GM18951 (cell line): ENCODE measurements around the gene GAL3ST2.
"Not testable (repeated sequence)": the region's sequence is repeated elsewhere in the genome, so short reads cannot be mapped to it uniquely, and the experiment has no call there.

Experiments
- POLR2A ChIP-seq: IDR thresholded peaks from 4 replicates; pipeline ENCODE4 v1.6.1; 2011; ENCODE audit warnings: mild to moderate bottlenecking; ENCODE audit not compliant: insufficient read length, insufficient read depth; ENCODE audit errors: extremely low read depth
- in situ Hi-C: fragments of 300-500 bp; cut with MboI; formaldehyde crosslinking; loops from one replicate; pipeline ENCODE4 v1.12.0; 2022; ENCODE audit warnings: low sequenced_read_pairs, mixed read lengths, inconsistent platforms; ENCODE audit not compliant: unreplicated experiment

Gene GAL3ST2

DNA sequence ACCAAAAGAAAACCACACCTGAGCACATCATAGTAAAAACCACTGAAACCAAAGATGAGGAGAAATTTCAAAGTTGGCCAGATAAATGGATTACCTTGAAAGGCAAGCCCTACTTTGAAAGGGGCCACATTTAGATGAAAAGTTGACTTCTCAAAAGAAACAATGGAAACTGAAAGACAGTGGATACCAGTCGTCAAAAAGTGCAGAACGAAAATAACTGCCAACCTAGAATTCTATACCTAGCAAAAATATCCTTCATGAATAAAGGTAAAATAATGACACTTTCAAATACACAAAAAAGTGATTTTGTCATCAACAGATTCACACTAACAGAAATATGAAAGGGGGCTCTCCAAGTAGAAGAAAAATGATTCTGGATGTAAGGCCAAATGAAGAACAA lies 50.8 kb downstream of the GAL3ST2 start:
- no peak for TF ChIP-seq POLR2A
- in situ Hi-C loops, result no loop called here

DNA sequence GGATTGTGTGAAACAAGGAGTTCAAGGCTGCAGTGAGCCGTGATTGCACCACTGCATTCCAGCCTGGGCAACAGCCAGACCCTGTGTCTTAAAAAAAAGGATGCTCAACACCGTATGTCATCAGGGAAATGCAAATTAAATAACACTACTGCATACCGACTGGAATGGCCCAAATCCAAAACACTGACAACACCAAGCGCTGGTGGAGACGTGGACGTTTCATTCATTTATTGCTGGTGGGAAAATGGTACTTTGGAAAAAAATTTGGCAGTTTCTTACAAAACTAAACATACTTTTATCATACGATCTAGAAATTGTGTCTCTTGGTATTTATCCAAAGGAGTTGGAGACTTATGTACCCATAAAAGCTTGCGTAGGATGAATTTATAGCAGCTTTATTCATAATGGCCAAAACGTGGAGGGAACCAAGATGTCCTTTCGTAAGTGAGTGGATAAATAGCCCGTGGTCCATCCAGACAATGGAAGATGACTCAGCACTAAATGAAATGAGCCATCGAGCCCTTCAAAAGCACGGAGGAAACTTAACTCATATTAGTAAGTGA lies 56.6 kb downstream of the GAL3ST2 start:
- in situ Hi-C loops, result no loop called here
- no peak for TF ChIP-seq POLR2A

DNA sequence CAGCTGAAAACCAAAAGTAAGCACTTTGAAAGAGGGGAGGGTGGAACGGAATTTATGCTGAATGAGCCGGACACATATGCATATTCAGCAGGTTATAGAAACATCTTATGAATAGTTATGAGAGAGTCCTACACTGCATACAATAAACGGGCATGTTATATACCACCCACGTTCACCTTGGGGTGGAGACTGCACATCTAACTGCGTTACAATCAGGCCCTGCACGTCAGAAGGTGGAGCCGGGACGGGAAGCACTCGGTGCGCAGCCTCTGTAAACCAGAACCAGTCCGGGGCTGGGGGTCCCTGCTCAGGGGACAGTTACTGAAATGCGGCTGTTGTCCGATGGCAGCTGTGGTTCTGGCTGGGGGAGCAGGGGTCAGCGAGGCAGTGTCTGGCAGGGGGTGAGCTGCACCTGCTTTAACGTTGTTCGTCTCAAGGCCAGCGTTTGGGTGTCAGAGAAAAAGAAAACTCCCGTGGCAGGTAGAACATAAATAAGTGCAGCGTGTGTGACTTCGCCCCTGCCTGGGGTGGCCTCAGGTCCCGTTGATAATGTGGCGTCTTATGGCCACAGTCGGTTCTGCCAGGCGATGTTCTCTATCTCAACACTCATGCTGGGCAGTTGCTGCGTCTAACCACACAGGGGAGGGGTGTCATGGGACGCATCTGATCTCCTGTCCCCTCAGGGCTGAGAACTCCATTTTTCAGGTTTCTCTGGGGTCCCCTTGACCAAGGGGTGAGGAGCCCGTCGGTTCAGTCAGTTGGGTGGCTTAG lies 57.3 kb downstream of the GAL3ST2 start:
- in situ Hi-C loops, result not testable (repeated sequence)

DNA sequence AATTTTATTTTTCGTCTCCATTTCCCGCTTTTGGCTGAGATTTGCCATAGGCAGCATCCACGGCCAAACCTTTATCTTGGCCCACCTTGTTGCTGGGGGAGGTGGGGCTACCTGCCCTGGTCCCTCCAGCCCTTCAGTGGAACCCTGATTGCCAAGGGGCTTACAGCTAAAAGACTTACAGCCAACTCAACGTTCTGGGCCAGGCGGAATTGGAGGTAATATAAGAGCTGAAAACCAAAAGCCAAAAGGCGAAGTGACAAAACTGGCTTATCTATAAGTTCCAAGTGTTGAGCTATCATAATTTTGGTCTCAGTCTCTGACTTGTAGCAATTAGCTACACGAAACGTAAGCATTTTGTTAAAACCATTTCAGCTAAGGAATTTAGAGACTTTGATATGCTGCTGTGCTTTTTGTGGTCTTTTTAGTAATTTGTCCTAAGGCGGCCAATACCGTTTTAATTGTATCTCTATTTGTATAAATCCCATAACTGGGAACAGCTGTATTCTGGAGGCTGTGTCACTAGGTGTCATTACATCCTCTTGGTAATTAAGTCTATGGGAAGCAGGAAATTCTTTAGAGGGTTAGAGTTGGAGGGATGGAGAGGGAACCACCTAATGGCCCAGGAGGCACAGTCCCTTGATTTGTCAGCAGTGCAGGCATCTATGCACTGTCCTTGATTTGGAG lies 58.0 kb downstream of the GAL3ST2 start:
- in situ Hi-C loops, result no loop called here
- no peak for TF ChIP-seq POLR2A

DNA sequence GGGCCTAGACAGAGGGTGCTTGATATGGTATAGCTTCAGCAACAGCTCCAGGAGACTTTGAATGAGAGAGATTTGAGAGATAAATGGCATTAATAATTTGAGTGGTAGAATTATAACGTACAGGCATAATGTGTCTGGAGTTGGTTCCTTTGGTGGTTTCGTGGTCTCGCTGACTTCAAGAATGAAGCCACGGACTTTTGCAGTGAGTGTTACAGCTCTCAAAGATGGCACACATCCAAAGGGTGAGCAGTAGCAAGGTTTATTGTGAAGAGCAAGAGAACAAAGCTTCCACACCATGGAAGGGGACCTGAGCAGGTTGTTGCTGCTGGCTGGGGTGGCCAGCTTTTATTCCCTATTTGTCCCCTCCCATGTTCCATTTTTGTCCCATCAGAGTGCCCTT lies 59.0 kb downstream of the GAL3ST2 start:
- in situ Hi-C loops, result no loop called here
- TF ChIP-seq POLR2A, result no peak

DNA sequence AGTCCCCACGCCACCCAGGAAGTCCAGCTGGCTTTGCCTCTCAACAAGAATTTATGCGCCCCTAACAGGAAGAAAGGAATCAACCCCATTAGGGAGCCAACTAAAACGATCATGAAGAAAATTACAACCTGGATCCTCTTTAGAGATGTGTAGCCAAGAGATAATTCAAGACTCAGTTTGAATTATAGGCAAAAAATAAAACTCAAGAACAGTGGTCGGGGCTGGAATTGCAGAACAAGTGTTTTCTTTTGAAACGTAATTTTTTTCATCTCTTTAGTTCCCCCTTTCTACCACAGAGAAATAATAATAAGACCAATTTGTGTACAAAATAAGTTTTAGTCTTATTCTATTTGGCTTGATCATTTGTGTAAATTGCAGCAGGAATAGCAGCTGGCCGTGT lies 59.7 kb downstream of the GAL3ST2 start:
- in situ Hi-C loops, result no loop called here
- no peak for TF ChIP-seq POLR2A

DNA sequence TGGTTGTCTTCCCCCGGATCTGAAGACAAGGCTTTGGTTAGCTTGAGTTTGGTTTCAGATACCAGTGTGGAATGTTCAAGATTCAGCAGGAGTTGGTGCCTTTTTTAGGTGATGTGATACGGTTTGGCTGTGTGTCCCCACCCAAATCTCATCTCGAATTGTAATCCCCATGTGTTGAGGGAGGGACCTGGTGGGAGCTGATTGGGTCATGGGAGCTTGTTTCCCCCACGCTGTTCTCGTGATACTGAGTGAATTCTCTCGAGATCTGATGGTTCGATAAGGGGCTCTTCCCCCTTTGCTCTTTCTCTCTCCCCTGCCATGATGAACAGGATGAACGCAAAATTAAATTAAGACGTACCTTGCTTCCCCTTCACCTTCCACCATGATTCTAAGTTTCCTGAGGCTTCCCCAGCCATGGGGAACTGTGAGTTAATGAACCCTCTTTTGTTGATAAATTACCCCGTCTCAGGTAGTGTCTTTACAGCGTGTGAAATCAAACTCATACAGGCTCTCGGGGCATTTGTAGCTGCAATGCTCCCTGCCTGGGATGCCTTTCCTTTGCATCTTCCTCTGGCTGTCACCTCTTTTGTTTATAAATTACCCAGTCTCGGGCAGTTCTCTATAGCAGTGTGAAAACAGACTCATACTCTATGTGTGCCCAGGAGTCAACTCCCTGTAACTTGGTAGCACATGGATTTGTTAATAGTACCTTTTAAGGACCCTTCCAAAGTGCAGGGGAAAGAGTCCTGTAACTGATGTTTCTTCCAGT lies 60.8 kb downstream of the GAL3ST2 start:
- TF ChIP-seq POLR2A, result no peak
- in situ Hi-C loops, result no loop called here

DNA sequence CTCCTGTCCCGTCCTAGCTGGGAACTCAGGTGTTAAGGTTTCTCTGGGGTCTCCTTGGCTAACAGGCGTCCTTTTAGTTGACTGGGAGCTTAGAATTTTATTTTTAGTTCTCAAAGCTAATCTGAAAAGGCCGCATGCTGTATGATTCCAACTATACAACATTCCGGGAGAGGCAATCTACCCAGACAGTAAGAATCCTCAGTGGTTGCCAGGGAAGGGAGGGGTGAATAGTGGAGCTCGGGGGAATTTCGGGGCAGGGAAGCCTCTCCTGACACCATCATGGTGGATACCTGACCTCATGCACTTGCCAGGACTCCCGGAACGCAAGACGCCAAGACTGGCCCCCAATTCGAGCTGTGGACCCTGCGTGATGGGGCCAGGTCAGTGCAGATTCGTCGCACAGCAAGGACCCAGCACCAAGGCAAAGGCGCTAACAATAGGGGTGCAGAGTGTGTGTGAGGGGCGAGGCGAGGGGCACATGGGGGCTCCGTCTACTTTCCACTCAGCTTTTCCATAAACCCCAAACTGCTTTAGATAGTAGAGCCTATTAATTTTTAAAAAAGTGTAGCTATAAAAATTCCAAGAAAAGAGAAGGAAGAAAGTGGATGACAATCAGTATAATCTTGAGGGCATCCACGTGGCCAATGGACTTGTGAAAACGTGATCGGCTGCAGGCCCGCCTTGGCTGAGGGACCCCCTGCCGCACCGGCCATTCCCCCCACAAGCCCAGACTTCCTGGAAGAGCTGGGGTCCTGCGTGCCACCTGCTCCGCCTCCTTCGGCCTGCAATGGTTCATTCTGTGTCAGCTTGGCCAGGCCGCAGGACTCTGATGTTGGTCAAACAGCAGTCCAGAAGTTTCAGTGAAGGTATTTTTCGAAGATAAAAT lies 64.8 kb downstream of the GAL3ST2 start:
- TF ChIP-seq POLR2A, result no peak
- in situ Hi-C loops, result no loop called here

DNA sequence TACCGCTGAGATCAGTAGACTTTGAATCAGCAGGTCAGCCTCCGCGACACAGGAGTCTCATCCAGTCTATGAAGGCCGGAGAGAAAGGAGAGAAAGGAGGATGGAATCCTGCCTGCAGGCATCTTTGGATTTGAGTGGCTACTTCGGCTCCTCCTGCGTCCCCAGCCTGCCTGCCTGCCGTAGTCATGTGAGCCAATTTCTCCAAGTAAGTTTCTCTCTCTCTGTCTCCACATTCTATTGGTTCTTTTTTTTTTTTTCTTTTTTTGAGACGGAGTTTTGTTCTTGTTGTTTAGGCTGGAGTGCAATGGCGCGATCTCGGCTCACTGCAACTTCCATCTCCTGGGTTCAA lies 65.4 kb downstream of the GAL3ST2 start:
- no peak for TF ChIP-seq POLR2A
- in situ Hi-C loops, result no loop called here

DNA sequence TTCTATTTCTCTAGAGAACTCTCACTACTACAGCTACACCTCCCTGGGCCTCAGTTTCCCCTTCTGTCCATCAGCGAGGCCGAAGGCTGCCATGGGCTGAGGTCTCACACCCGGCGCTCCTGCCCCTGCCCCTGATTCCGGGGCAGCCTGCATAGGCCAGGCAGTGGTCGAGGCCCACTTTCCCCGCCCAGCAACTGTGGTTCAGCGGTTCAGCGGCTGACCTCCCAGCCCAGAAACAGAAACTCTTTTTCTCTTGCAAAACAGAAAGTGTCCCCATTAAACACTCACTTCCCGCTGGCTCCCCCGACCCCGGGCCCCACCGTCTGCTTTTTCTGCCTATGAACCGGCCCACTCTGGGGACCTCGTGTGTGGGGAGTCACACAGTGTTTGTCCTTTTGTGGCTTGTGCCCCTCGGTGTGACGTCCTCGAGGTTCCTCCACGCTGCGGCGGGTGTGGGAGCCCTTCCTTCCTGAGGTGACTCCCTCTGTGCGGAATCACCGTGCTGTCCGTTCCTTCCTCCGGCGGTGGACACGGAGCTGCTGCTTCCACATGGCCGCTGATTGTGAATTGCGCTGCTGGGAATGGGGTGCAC lies 66.1 kb downstream of the GAL3ST2 start:
- peak; percentile 29 for TF ChIP-seq POLR2A
- in situ Hi-C loops, result no loop called here

DNA sequence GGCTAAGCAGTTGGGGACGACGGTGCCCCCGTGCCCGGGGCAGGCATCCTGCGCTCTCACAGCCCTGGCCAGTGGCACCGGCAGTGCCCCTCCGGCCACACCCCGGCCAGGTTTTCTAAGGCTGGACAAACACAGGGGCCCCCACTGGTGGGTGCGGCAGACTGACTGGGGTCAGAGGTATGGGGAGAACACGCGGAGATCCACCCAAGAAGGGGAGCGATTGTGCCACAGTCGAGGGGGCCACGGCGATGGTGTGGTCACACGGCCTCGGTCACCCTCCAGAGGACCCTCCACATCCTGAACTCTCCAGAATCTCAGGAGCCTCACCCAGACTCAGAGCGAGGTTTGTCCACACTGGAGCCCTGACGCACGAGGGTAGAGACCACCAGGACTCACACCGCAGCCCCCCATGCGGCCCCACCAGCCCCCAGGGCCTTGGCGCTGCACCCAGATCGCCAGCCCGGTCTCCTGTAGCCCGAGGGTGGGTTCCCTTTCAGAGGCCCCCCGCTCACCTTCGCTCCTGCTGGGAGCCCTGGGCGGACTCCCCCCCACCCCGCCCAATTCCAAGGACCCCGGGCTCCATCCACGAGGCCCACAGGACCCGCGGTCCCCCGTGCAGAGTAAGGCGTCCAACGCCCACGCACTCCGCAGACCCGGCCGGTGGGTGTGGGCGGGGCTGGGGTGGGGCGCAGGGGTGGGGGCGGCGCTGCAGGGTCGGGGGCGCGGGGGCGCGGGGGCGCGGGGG lies 66.9 kb downstream of the GAL3ST2 start:
- TF ChIP-seq POLR2A, result no peak
- in situ Hi-C loops, result no loop called here
